Activated CD4-positive, alpha-beta memory T cell treated with anti-CD3 and anti-CD28 coated beads for 36 hours (primary cell): ENCODE data around the gene RPRD1B. TPM values are rescaled to one million over a fixed set of nuclear protein-coding genes. Genes with fewer than 3 reads are reported as not detected.
"Not testable (repeated sequence)": the region's sequence is repeated elsewhere in the genome, so short reads cannot be mapped to it uniquely, and the experiment has no call there.

ENCODE experiments used
- CTCF ChIA-PET: fragments of 350-600 bp; sonication (Branson Sonifier 250); formaldehyde crosslinking; loops from one replicate; lab custom pipeline; 2021; ENCODE audit warnings: antibody characterized with exemption, inconsistent platforms; lab: Charles Lee
- POLR2A ChIA-PET: fragments of 350-600 bp; sonication (Branson Sonifier 250); formaldehyde crosslinking; loops from one replicate; lab custom pipeline; 2021; ENCODE audit warnings: antibody characterized with exemption; lab: Charles Lee
- DNase-seq: peaks from one replicate; pipeline ENCODE4 v3.0.0-alpha.2; 2020
- H3K27ac Mint-ChIP-seq: one replicate; pipeline ENCODE4 v1.8.0; 2021; ENCODE audit warnings: mixed read lengths
- H3K27me3 Mint-ChIP-seq: one replicate; pipeline ENCODE4 v1.8.0; 2021; ENCODE audit warnings: mixed read lengths
- H3K36me3 Mint-ChIP-seq: one replicate; pipeline ENCODE4 v1.8.0; 2021; ENCODE audit warnings: mixed read lengths
- H3K4me1 Mint-ChIP-seq: one replicate; pipeline ENCODE4 v1.8.0; 2021; ENCODE audit warnings: low read depth, mixed read lengths
- H3K4me3 Mint-ChIP-seq: one replicate; pipeline ENCODE4 v1.8.0; 2021; ENCODE audit warnings: mild to moderate bottlenecking, mixed read lengths
- H3K9me3 Mint-ChIP-seq: one replicate; pipeline ENCODE4 v1.8.0; 2021; ENCODE audit warnings: mixed read lengths
- intact Hi-C: fragments of 100-400 bp; cut with micrococcal nuclease; formaldehyde crosslinking; loops from one replicate; pipeline ENCODE4 v1.15.1; 2023
- total RNA-seq, 2 experiments: library from RNA; stranded (reverse); gene quantifications; one replicate each; pipeline ENCODE4 v1.2.3, GENCODE V29; 2021

The RPRD1B gene
- total RNA-seq, 2 experiments from 2014 or later: 26.2 to 28.9 TPM

DNA sequence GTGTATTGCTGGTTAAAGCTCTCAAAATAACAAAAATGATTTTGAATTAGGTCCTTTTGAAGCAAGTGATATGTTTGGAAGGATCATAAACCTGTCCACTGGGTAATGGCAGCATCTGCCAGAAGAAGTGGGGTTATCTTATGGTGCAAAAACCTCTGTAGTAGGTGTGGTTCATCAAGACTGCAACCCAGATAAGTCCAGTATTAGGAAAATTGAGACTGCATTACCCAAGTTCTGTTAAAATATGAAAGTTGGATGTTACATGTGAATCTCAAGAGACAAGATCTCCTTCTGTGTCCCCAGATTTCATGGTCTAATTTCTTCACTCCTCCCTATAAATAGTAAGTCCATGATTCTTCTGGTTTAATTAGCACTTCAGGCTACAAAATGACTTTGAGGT is 59.4 kb downstream of the RPRD1B start:
- H3K4me1 Mint-ChIP-seq: peaks cover 30% of the 10 kb centered on the region
- no peak for DNase-seq
- H3K27me3 Mint-ChIP-seq: no peaks in the 10 kb centered on the region
- POLR2A ChIA-PET: no interaction called here
- CTCF ChIA-PET: no interaction called here
- intact Hi-C loops: no loop called here
- H3K9me3 Mint-ChIP-seq: no peaks in the 10 kb centered on the region
- H3K27ac Mint-ChIP-seq: no peak overlapping the region
- H3K36me3 Mint-ChIP-seq: peaks cover 17% of the 10 kb centered on the region
- H3K4me3 Mint-ChIP-seq: no peak overlapping the region

DNA sequence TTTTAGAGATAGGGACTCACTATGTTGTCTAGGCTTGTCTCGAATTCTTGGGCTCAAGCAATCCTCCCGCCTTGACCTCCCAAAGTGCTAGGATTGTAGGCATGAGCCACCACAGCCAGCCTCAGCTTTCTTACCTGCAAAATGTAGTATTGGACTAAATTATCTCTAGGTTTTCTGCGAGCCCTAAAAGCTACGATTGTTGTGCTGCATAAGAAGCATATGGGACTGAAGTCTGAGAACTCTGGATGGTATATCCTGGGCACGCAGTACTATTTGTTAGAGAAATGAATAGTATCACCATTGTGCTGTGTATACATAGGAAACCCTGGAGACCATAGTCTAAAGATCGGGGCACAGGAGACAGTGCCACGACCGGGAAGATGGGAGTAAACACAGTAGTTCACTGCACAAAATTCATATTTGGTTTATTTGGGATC is 60.1 kb downstream of the RPRD1B start:
- ChIA-PET CTCF (interaction anchor here (0.9 to 1.4 kb wide), 2 partner anchors 21 to 36 kb away, joined by 3 to 5 read pairs; no protein-coding TSS in a partner anchor), POLR2A (no interaction called here)
- peaks cover 30% of the 10 kb centered on the region for H3K4me1 Mint-ChIP-seq
- no peaks in the 10 kb centered on the region for H3K27me3 Mint-ChIP-seq
- DNase-seq: no peak
- peaks cover 14% of the 10 kb centered on the region for H3K36me3 Mint-ChIP-seq
- intact Hi-C loops: no loop called here
- H3K4me3 Mint-ChIP-seq: no peak overlapping the region
- no peak overlapping the region for H3K27ac Mint-ChIP-seq
- H3K9me3 Mint-ChIP-seq: no peaks in the 10 kb centered on the region

DNA sequence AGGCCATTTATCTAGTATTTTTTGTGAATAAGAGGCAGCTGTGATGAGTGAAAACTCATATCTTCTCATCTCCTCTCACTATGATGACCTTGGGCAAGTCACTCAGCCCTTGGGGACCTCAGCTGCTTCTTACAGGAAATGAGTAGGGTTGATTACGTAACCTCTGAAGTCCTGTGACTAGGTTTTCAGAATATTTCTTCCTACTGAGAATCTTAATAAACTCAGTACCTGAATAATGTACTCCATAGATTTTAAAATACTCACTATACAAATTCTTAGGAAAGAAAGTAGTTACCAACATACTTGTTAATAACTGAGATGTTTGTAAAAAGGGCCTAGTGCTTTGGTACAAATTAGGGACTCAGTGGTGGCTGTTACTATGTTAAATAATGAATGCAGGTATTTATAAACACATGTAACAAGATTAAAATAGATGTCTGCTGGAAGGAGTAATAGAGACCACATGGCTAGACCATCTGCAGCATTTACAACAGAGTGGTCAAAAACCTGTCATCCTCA is 60.9 kb downstream of the RPRD1B start:
- H3K36me3 Mint-ChIP-seq: peaks cover 11% of the 10 kb centered on the region
- H3K27ac Mint-ChIP-seq: no peak overlapping the region
- H3K4me1 Mint-ChIP-seq: peaks cover 30% of the 10 kb centered on the region
- no peaks in the 10 kb centered on the region for H3K27me3 Mint-ChIP-seq
- peak; percentile 59 for DNase-seq
- CTCF ChIA-PET: interaction anchor here (0.9 to 1.4 kb wide), 2 partner anchors 21 to 37 kb away, joined by 3 to 5 read pairs; no protein-coding TSS in a partner anchor
- no peak overlapping the region for H3K4me3 Mint-ChIP-seq
- intact Hi-C loops: no loop called here
- H3K9me3 Mint-ChIP-seq: no peaks in the 10 kb centered on the region
- POLR2A ChIA-PET: no interaction called here

DNA sequence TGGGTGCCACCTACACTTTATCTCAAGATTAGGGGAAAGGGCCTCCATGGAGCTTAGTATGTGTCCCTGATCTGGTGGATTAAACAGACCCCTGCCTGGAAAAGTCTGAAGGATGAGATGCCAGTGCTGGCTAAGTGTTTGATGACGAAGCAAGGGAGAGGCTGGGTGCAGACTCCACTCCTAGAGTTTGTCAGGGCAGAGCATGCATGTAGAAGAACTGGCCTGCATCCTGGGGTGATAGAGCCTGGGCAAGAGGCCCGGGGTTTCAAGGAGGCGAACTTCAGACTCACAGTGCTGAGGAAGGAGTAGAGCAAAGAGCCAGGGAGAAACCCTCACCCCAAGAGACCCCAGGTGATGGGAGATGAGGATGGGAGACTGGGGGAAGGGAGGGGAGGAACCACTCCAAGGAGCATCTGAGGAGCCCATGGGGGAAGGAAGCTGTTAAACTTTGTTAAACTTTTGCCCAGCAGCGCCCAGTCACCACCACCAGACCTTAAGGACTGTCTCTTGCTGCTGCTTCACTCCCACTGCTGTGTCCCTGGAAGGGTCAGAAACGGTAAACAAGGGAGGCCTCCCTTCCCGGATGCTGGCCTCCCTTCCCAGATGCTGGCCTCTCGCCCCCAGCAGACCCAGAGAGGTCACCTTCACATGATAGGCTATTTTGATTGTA is 61.6 kb downstream of the RPRD1B start:
- Mint-ChIP-seq H3K4me1 (peaks cover 30% of the 10 kb centered on the region), H3K36me3 (peaks cover 8% of the 10 kb centered on the region), H3K27ac (no peak overlapping the region), H3K4me3 (no peak overlapping the region), H3K27me3 (no peaks in the 10 kb centered on the region), H3K9me3 (peaks cover 3% of the 10 kb centered on the region)
- CTCF ChIA-PET: no interaction called here
- DNase-seq: no peak
- POLR2A ChIA-PET: no interaction called here
- intact Hi-C loops: no loop called here

DNA sequence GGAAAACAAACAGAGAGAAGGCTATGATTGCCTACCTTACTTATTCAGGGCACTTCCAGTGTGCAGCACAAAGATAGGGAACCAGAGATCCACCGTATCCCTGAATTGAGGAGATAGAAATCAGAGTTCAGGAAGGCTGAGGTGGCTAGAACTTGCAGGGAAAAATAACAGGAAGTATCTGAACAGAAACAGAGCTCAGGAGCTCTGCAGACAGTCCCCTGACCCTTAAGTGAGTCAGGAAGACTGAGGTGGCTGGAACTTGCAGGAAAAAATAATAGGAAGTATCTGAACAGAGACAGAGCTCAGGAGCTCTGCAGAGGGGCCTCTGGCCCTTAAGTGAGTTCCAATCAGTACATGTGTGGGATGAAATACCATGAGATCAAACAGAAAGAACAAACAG is 65.4 kb downstream of the RPRD1B start:
- peaks cover 12% of the 10 kb centered on the region for H3K4me1 Mint-ChIP-seq
- peaks cover 9% of the 10 kb centered on the region for H3K9me3 Mint-ChIP-seq
- H3K27me3 Mint-ChIP-seq: no peaks in the 10 kb centered on the region
- peaks cover 3% of the 10 kb centered on the region for H3K36me3 Mint-ChIP-seq
- H3K27ac Mint-ChIP-seq: no peak overlapping the region
- POLR2A ChIA-PET: no interaction called here
- intact Hi-C loops: no loop called here
- DNase-seq: no peak
- H3K4me3 Mint-ChIP-seq: no peak overlapping the region
- CTCF ChIA-PET: interaction anchor here (1.3 kb wide), 1 partner anchor 122 kb away, joined by 4 read pairs; no protein-coding TSS in a partner anchor

DNA sequence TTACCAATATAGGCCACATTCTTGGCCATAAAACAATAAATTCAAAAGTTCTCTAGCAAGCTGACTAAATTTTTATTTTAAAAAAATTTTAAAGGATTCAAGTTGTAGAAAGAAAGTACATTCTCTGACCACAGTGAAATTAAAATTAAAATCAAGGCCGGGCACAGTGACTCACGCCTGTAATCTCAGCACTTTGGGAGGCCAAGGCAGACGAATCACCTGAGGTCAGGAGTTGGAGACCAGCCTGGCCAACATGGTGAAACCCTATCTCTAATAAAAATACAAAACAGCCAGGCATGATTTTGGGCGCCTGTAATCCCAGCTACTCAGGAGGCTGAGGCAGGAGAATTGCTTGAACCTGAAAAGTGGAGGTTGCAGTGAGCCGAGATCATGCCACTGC is 68.7 kb downstream of the RPRD1B start:
- DNase-seq, H3K9me3 Mint-ChIP-seq, H3K4me1 Mint-ChIP-seq, H3K36me3 Mint-ChIP-seq, CTCF ChIA-PET, intact Hi-C loops, H3K27ac Mint-ChIP-seq, H3K4me3 Mint-ChIP-seq, H3K27me3 Mint-ChIP-seq, POLR2A ChIA-PET: not testable (repeated sequence)

DNA sequence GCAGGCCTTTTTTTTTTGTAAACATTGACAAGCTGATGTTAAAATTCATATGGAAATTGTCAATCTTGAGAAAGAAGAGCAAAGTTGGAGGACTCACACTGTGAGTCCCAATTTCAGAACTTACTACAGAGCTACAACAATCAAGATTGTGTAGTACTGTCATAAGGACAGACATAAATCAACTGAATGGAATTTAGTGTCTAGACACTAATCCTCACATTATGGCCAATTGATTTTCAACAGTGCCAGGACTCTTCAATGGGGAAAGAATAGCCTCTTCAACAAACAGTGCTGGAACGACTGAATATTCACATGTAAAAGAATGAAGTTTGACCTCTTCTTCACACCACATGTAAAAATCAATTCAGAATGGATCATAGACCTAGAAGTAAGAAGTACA is 70.7 kb downstream of the RPRD1B start:
- POLR2A ChIA-PET: no interaction called here
- CTCF ChIA-PET: no interaction called here

DNA sequence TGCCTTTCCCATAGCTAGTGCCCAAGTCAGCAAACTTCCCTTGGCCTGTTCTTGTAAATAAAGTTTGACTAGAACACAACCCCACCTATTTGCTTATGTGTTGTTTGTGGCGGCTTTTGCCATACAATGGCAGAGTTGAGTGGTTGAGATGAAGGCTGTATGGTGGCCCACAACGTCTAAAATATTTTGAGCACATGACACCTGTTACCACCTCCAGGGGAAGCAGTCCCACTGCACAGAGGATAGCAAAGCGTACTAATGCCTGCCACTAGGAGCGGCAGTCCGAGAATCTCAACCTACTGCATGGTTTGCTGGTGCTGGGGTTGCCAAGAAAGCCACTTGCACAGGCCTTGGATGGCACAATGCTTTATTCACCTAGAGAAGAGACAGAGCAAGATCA is 72.9 kb downstream of the RPRD1B start:
- Mint-ChIP-seq H3K27ac (no peak overlapping the region), H3K4me1 (no peaks in the 10 kb centered on the region), H3K4me3 (no peak overlapping the region), H3K36me3 (peaks cover 2% of the 10 kb centered on the region), H3K27me3 (no peaks in the 10 kb centered on the region), H3K9me3 (no peaks in the 10 kb centered on the region)
- no peak for DNase-seq
- intact Hi-C loops: no loop called here
- ChIA-PET CTCF (interaction anchor here (1.4 kb wide), 1 partner anchor 33 kb away, joined by 4 read pairs; no protein-coding TSS in a partner anchor), POLR2A (no interaction called here)

More for the DNA sequence above, 70.7 kb downstream of the RPRD1B start:
- DNase-seq: no peak
- Mint-ChIP-seq H3K27me3 (no peaks in the 10 kb centered on the region), H3K36me3 (peaks cover 4% of the 10 kb centered on the region), H3K4me3 (no peak overlapping the region), H3K9me3 (peaks cover 9% of the 10 kb centered on the region), H3K27ac (no peak overlapping the region), H3K4me1 (no peaks in the 10 kb centered on the region)
- intact Hi-C loops: no loop called here

DNA sequence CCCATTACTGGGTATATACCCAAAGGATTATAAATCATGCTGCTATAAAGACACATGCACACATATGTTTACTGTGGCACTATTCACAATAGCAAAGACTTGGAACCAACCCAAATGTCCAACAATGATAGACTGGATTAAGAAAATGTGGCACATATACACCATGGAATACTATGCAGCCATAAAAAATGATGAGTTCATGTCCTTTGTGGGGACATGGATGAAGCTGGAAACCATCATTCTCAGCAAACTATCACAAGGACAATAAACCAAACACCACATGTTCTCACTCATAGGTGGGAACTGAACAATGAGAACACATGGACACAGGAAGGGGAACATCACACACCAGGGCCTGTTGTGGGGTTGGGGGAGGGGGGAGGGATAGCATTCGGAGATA is 73.8 kb downstream of the RPRD1B start:
- DNase-seq, H3K27ac Mint-ChIP-seq, H3K27me3 Mint-ChIP-seq, H3K36me3 Mint-ChIP-seq, POLR2A ChIA-PET, H3K4me3 Mint-ChIP-seq, CTCF ChIA-PET, H3K4me1 Mint-ChIP-seq, H3K9me3 Mint-ChIP-seq, intact Hi-C loops: not testable (repeated sequence)

DNA sequence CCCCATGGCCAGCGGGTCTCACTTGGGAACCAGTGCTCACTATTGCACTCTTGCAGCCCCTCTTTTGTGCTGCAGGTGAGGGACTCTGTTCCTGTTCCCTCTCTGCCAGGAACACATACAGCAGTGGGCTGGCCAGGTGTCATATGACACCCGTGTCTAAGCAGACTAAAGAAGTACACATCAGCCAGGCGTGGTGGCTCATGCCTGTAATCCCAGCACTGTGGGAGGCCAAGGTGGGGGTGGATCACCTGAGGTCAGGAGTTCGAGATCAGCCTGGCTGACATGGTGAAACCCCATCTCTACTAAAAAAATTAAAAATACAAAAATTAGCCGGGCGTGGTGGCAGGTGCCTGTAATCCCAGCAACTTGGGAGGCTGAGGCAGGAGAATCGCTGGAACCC is 74.4 kb downstream of the RPRD1B start:
- POLR2A ChIA-PET: not testable (repeated sequence)

DNA sequence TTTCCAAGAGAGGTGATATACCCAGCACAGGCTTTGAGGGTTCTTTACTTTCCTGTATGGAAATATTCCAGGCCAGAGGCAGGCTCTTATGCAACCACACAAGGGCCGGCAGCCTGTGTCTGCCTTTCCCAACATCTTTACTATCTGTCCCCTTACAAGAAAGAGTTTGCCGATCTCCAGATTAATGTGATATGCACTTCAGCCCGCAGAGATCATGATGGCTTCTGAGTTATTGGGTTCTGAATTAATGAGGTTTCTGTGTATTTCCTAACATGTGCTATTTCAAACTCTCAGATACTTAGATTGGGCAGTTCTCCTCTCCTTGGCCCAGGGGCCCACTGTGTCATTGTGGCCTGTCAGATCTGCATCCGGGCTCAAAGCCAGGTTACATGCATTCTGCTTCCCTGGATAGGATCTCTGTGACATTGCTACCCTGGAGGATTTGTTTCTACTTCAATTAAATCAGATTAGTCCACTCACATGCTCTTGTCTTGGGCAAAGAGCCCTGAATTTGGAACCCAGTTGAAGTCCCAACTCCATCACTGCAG is 75.0 kb downstream of the RPRD1B start:
- H3K27ac Mint-ChIP-seq: no peak overlapping the region
- POLR2A ChIA-PET: no interaction called here

More for the DNA sequence above, 74.4 kb downstream of the RPRD1B start:
- intact Hi-C loops, H3K4me3 Mint-ChIP-seq, H3K27me3 Mint-ChIP-seq, DNase-seq, CTCF ChIA-PET, H3K36me3 Mint-ChIP-seq, H3K27ac Mint-ChIP-seq, H3K4me1 Mint-ChIP-seq, H3K9me3 Mint-ChIP-seq: not testable (repeated sequence)

DNA sequence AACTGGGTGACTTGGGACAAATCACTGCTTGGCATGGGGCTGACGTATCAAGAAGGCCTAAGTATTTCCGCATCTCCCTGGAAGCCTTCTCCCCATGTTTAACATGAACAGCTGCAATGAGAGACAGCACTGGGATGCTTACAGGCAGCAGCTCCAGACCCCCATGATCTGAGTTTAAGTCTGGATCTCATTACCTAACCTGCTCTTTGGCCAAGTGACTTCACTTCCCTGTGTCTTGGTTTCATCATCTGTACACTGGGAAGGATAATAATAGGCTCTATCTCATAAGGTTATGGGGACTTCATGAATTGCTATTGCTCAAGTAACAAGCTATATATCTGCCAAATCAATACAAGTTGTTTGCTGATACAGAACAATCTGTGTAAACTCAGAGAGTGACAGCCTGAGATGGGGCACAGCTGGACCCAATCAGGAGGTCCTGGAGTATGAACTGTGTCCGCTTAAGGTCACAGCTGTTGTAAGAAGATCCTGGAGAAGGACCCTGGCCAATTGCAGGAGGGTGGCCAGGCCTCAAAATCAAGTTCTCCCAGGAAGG is 75.5 kb downstream of the RPRD1B start:
- Mint-ChIP-seq H3K27ac (no peak overlapping the region), H3K4me1 (no peaks in the 10 kb centered on the region), H3K4me3 (no peak overlapping the region), H3K9me3 (no peaks in the 10 kb centered on the region), H3K27me3 (no peaks in the 10 kb centered on the region), H3K36me3 (peaks cover 1% of the 10 kb centered on the region)
- ChIA-PET POLR2A (no interaction called here), CTCF (no interaction called here)
- DNase-seq: no peak
- intact Hi-C loops: no loop called here

More for the DNA sequence above, 75.0 kb downstream of the RPRD1B start:
- H3K4me3 Mint-ChIP-seq: no peak overlapping the region
- H3K27me3 Mint-ChIP-seq: no peaks in the 10 kb centered on the region
- no peak for DNase-seq
- H3K9me3 Mint-ChIP-seq: no peaks in the 10 kb centered on the region
- intact Hi-C loops: no loop called here
- H3K4me1 Mint-ChIP-seq: no peaks in the 10 kb centered on the region
- peaks cover 2% of the 10 kb centered on the region for H3K36me3 Mint-ChIP-seq
- CTCF ChIA-PET: no interaction called here
